Stimulated activated CD8-positive, alpha-beta memory T cell treated with anti-CD3 and anti-CD28 coated beads, Interleukin-12 subunit alpha, Interleukin-12 subunit beta, amount 100 ng/mL, for 24 hours (primary cell): Measurements from ENCODE around the gene SLC25A53.

Experiments used
- DNase-seq: peaks from one replicate; pipeline ENCODE4 v3.0.0-alpha.2; 2020; ENCODE audit errors: extremely low read depth

SLC25A53 gene

GRCh38 chrX:104156630-104157529 lies at the start of gene SLC25A53:
SLC25A53 (minus strand) TSS chrX:104157009; CDS start chrX:104105257, 51,752 bp downstream.
- peak; percentile 43 for DNase-seq

DNA sequence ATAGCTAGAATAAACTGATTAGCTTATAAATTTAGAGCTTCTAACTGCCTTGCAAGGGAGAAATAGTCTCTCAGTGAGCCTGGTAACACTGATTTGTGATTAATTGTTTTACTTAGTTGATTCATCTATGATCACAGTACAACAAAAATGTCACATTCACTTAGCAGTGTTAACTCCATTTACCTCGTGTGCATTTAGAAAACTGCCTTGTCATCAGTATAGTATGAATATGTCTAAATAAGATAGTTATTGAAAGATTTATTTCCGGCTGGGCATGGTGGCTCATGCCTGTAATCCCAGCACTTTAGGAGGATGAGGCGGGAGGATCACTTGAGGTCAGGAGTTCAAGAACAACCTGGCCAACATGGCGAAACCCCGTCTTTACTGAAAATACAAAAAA lies 48.7 kb upstream of the SLC25A53 start:
- DNase-seq: no peak

DNA sequence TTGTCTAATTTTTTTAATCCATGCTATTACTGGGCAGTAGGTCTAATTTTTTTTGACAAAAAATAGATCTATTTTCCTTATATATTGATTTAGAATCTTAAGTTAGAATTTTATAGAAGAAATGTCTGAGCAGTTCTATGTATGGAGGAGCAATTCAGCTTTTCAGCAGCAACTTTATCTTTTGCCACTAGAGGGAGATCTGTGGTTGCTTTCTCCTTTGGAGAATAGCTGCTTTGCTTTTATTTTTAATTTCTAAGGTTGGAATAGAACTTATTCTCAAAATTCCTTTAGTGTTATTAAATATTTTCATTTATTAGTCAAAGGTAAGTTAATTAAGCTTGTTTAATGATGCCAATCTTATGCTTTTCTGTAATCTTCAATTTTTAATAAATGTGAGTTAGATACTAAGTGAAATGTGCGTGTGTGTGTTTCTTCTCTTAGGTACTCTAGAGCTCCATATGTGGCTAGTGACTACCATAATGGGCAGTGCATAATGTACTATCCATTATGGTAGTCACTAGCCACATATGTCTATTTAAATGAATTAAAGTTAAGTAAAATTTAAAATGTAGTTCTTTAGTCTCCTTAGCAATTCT lies 38.8 kb upstream of the SLC25A53 start:
- no peak for DNase-seq

- DNase-seq: no peak
These were observed 38.2 kb upstream of the SLC25A53 start for GRCh38 chrX:104195013-104195412.

DNA sequence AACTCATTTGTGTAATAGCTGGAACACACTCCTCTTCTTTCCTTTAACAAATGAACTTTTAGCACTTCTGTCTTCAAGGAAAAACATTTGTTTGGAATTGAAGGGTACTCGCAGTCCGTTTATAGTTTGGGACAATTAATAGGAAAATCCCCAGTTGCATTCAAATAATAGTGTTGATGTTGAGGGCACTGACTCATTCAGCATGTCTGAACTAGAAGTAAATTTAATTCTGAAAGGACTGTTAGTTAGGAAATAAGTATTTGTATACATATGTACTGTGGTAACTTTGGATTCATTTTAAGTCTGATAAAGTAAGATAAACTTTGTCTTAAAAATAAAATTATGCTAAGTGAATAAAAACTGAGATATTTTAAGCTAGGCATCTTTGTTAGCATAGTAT lies 36.7 kb upstream of the SLC25A53 start:
- no peak for DNase-seq

- DNase-seq: no peak
These were observed 33.0 kb upstream of the SLC25A53 start for GRCh38 chrX:104189837-104190236.

DNA sequence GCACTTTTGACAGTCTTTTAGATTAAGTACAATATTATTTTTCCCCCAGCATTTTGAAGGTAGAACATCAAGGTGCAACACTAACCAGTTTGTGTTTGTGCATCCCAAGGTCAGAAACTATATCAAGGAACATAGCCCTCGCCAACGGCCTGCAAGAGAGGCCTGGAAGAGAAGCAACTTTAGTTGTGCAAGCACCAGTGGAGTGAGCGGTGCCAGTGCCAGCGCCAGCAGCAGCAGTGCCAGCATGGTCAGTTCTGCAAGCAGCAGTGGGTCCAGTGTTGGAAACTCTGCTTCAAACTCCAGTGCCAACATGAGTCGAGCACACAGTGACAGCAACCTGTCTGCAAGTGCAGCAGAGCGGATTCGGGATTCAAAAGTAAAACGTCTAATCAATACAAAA lies 31.1 kb upstream of the SLC25A53 start:
- DNase-seq: no peak

GRCh38 chrX:104183685-104184084 lies 26.9 kb upstream of the SLC25A53 start:
- DNase-seq: no peak

DNA sequence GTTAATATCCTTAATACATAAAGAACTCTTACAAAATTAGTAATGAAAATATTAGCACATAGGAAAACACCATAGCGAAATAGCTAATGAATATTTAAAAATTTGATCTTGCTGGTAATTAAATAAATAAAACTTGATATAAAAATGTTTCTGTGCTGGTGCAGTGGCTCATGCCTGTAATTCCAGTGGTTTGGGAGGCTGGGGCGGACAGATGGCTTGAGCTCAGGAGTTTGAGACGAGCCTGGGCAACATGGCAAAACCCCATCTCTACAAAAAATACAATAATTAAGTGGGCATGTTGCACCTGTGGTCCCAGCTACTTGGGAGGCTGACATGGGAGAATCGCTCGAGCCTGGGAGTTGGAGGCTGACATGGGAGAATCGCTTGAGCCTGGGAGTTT lies 17.0 kb upstream of the SLC25A53 start:
- DNase-seq: no peak

DNA sequence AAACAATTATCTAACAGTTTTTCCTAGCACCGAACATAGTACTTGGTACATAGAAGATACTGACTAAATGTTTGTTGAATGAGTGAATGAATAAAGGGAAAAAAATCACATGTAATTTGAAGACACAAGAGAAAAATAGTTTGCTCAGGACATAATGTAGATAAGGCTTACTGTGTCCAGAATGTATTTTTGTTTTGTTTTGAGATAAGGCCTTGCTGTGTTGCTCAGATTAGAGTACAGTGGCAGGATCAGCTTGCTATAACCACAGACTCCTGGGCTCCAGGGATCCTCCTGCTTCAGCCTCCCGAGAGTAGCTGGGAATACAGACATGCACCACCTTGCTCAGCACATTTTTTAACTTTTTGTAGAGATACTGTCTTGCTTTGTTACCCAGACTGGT lies 16.0 kb upstream of the SLC25A53 start:
- no peak for DNase-seq

DNA sequence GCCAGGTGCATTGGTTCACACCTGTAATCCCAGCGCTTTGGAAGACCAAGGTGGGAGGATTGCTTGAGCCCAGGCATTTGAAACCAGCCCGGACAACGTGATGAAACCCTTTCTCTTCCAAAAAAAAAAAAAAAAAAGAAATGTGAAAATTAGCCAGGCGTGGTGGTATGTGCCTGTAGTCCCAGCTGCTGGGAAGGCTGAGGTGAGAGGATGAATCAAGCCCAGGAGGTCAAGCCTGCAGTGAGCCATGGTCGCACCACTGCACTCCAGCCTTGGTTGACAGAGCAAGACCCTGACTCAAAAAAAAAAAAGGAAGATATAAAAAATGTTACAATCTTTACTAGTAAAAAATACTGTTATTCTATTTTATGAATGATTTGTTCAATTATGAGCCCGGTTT lies 15.3 kb upstream of the SLC25A53 start:
- no peak for DNase-seq

DNA sequence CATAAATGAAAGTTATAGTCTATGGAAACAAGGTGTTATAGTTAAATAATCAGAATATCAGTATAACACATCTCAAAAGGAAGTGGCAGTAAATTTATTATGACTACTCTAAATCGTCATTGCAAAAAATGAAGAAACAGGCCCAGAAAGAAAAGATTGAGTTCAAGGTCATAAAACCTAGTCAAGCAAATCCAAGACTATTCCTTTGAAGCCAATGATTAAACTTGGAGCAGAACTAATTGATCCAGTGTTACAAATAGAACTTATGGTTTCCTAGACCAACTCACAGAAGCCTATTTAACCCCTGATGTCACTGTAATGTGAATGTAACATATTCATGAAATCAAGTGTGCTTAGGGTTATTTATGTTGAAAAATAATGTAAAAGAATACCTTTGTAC lies 11.3 kb upstream of the SLC25A53 start:
- DNase-seq: no peak

DNA sequence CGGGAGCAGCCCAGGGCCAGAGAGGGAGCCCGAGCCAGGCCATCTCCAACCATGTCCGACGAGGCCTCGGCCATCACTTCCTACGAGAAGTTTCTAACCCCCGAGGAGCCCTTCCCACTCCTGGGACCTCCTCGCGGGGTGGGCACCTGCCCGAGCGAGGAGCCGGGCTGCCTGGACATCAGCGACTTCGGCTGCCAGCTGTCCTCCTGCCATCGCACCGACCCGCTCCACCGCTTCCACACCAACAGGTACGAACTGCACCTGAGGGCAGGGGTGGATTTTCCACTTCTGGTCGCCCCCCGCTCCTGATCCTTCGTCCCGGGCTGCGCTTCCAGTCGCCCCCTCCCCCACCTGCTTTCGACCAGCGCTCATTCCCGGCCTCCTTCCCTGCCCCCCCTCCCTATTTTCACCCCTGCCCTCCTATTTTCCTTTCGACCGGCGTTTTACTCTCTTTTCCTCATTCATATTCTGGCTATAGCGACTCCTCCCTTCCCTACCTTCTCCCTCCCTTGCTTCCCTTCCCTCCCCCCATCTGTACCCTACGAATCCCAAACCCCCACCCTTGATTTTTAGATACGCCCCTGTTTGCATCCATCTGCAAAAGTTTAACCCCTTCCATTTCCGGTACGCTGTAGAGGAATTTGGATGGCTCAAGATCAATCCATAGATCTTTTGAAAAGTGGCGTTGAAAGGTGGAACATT lies 10.1 kb upstream of the SLC25A53 start:
- no peak for DNase-seq

- peak; percentile 69 for DNase-seq
These were observed 9.3 kb upstream of the SLC25A53 start, which contains the start of gene FAM199X for GRCh38 chrX:104165894-104166734. FAM199X (plus strand) TSS chrX:104166453; CDS start chrX:104166786, 333 bp downstream.

DNA sequence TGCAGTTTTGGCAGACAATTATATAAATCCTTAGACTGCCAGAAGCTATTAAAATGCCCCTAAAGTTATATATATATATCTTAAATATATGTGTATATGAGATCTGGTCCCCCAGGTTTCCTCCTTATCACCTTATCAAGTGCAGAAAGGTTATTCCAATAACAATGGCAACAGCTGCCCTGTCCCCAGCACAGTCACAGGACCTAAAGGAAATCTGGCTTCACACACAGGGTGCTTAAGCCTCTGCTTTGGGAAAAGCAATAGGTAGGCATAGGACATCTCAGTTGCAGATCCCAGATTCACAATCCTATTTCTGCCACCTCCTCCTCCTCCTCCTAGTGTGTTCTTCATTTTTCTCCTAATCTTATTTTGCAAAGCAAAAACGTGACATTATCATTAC lies 5.8 kb downstream of the SLC25A53 start:
- no peak for DNase-seq

DNA sequence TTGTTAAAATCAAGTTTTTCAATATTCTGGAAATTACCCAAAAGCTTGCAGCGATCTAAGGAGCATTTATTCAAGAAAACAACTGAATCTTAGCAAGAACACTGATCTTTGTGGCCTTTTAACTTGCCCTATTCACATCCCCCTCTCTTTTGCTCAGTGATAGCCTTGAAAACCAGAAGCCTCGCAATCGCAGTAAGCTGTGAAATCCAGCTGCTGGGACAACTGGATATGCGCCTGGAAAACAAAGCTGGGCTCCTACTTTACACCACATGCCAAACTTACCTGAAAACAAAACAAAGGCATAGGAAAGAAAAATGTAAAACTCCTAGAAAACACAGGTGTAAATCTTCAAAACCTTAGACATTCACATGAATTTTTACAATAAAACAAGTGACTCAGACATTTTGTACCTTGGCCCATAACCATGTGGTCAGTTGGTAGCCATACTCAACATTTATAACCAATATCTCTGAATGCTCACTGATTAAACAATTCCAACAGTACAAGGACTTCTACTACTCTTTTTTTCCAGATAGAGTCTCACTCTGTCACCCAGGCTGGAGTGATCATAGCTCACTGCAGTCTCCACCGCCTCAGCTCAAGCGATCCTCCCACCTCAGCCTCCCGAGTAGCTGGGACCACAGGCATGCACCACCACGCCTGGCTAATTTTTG lies 15.6 kb downstream of the SLC25A53 start:
- no peak for DNase-seq

GRCh38 chrX:104137496-104137895 lies 19.3 kb downstream of the SLC25A53 start:
- no peak for DNase-seq

GRCh38 chrX:104136241-104137019 lies 20.4 kb downstream of the SLC25A53 start:
- DNase-seq: no peak

GRCh38 chrX:104135677-104136076 lies 21.1 kb downstream of the SLC25A53 start:
- DNase-seq: no peak

GRCh38 chrX:104134583-104135261 lies 22.1 kb downstream of the SLC25A53 start:
- DNase-seq: no peak
